Fibroblast of lung (primary cell): ENCODE measurements around the gene CPT1A.

Experiments
- EZH2 ChIP-seq: IDR thresholded peaks from 2 replicates; pipeline ENCODE4 v1.5.1; 2012; ENCODE audit warnings: low read length, control low read depth, mild to moderate bottlenecking; ENCODE audit errors: missing control alignments
- TF ChIP-seq, protein P1 (sequence below), 2 donors: IDR thresholded peaks in 1 of 2; conservative IDR thresholded peaks in 1 of 2; 1 replicate in 1 of 2; 2 replicates in 1 of 2; pipeline ENCODE4 v1.5.1; 2011 to 2012; ENCODE audit warnings: low read length in 2 of 2, control low read depth in 1 of 2, inconsistent platforms in 1 of 2, low read depth in 1 of 2, mild to moderate bottlenecking in 1 of 2

DNA sequence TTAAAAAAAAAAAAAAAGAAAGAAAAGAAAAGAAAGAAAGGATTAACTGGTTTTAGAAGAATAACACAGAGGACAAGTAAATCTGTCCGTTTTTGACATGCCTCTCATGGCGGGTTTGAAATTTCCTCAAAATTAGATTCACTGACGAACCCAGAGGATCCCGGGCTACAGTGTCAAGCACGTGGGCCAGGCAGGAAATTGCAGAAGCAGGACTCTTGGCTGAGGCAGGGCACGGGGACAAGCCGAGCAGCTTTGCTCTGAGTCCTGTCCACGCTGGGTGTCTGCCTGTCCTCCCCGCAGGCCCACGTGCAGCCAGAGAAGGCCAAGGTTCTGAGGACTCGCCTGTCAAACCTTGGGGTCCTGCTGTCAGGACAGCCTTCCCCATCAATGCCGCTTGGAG is 132.7 kb downstream of the CPT1A start:
- TF ChIP-seq, protein P1, sequence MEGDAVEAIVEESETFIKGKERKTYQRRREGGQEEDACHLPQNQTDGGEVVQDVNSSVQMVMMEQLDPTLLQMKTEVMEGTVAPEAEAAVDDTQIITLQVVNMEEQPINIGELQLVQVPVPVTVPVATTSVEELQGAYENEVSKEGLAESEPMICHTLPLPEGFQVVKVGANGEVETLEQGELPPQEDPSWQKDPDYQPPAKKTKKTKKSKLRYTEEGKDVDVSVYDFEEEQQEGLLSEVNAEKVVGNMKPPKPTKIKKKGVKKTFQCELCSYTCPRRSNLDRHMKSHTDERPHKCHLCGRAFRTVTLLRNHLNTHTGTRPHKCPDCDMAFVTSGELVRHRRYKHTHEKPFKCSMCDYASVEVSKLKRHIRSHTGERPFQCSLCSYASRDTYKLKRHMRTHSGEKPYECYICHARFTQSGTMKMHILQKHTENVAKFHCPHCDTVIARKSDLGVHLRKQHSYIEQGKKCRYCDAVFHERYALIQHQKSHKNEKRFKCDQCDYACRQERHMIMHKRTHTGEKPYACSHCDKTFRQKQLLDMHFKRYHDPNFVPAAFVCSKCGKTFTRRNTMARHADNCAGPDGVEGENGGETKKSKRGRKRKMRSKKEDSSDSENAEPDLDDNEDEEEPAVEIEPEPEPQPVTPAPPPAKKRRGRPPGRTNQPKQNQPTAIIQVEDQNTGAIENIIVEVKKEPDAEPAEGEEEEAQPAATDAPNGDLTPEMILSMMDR (conservative IDR thresholded peaks at IDR 0.05 in 1 of 2, IDR thresholded peaks at IDR 0.05 in 1 of 2; ENCODE audit: low read depth in 1 of 2, low read length in 2 of 2): no peak
- no peak for TF ChIP-seq EZH2
